ENCODE results near the gene MSH3. TPM values are rescaled to one million over a fixed set of nuclear protein-coding genes. Genes with fewer than 3 reads are reported as not detected.

The MSH3 gene
- total RNA-seq, 1 donor from 2014 or later, result 15.4 TPM

GRCh38 chr5:80756292-80756691 is 101.8 kb downstream of the MSH3 start:
- DNase-seq (ENCODE audit: low read depth) (no peak), FAIRE-seq (no peak)
- H3K27ac ChIP-seq (ENCODE audit: low read depth, low read length), result no peak overlapping the region
- no peaks in the 10 kb centered on the region for H3K4me1 ChIP-seq (ENCODE audit: insufficient read depth, low read length)
- Mint-ChIP-seq H3K27ac (ENCODE audit: unreplicated experiment) (no peak overlapping the region), H3K9me3 (ENCODE audit: unreplicated experiment) (no peaks in the 10 kb centered on the region), H3K36me3 (ENCODE audit: low read depth, unreplicated experiment) (peaks cover 9% of the 10 kb centered on the region), H3K27me3 (ENCODE audit: low read depth, unreplicated experiment) (no peaks in the 10 kb centered on the region), H3K4me3 (ENCODE audit: unreplicated experiment) (no peak overlapping the region), H3K4me1 (ENCODE audit: low read depth, unreplicated experiment) (peaks cover 23% of the 10 kb centered on the region)
- H3K79me2 ChIP-seq (ENCODE audit: insufficient read depth, low read length), result no peaks in the 10 kb centered on the region
- H3K9me3 ChIP-seq (ENCODE audit: insufficient read depth, low read depth, low read length), result no peaks in the 10 kb centered on the region
- H3K4me3 ChIP-seq (ENCODE audit: insufficient read depth, low read depth, low read length), result no peak overlapping the region
- H3K9ac ChIP-seq (ENCODE audit: low read length), result no peak overlapping the region
- TF ChIP-seq CTCF (IDR thresholded peaks at IDR 0.05; ENCODE audit: insufficient read depth, low read depth, low read length) (no peak), EZH2 (IDR thresholded peaks at IDR 0.05; ENCODE audit: insufficient read depth, low read length) (no peak)
- H3K36me3 ChIP-seq (ENCODE audit: insufficient read depth, low read length), result no peaks in the 10 kb centered on the region
- H3K27me3 ChIP-seq (ENCODE audit: insufficient read depth, low read length), result no peaks in the 10 kb centered on the region
- H2AFZ ChIP-seq (ENCODE audit: low read depth, low read length), result no peak overlapping the region
- no peak overlapping the region for H3K4me2 ChIP-seq (ENCODE audit: low read length)
- no peaks in the 10 kb centered on the region for H4K20me1 ChIP-seq (ENCODE audit: insufficient read depth, low read length)

GRCh38 chr5:80757290-80757689 is 102.8 kb downstream of the MSH3 start:
- no peak overlapping the region for H2AFZ ChIP-seq (ENCODE audit: low read depth, low read length)
- no peaks in the 10 kb centered on the region for H3K79me2 ChIP-seq (ENCODE audit: insufficient read depth, low read length)
- H3K36me3 ChIP-seq (ENCODE audit: insufficient read depth, low read length), result no peaks in the 10 kb centered on the region
- H3K27me3 Mint-ChIP-seq (ENCODE audit: low read depth, unreplicated experiment), result no peaks in the 10 kb centered on the region
- H4K20me1 ChIP-seq (ENCODE audit: insufficient read depth, low read length), result no peaks in the 10 kb centered on the region
- H3K4me1 Mint-ChIP-seq (ENCODE audit: low read depth, unreplicated experiment), result peaks cover 23% of the 10 kb centered on the region
- no peak overlapping the region for H3K9ac ChIP-seq (ENCODE audit: low read length)
- no peak overlapping the region for H3K27ac Mint-ChIP-seq (ENCODE audit: unreplicated experiment)
- H3K4me2 ChIP-seq (ENCODE audit: low read length), result no peak overlapping the region
- DNase-seq (ENCODE audit: low read depth), result no peak
- no peak overlapping the region for H3K27ac ChIP-seq (ENCODE audit: low read depth, low read length)
- no peaks in the 10 kb centered on the region for H3K9me3 Mint-ChIP-seq (ENCODE audit: unreplicated experiment)
- no peaks in the 10 kb centered on the region for H3K4me1 ChIP-seq (ENCODE audit: insufficient read depth, low read length)
- no peak overlapping the region for H3K4me3 ChIP-seq (ENCODE audit: insufficient read depth, low read depth, low read length)
- H3K9me3 ChIP-seq (ENCODE audit: insufficient read depth, low read depth, low read length), result no peaks in the 10 kb centered on the region
- H3K36me3 Mint-ChIP-seq (ENCODE audit: low read depth, unreplicated experiment), result peaks cover 7% of the 10 kb centered on the region
- TF ChIP-seq CTCF (IDR thresholded peaks at IDR 0.05; ENCODE audit: insufficient read depth, low read depth, low read length) (no peak), EZH2 (IDR thresholded peaks at IDR 0.05; ENCODE audit: insufficient read depth, low read length) (no peak)
- no peak overlapping the region for H3K4me3 Mint-ChIP-seq (ENCODE audit: unreplicated experiment)
- no peak for FAIRE-seq
- no peaks in the 10 kb centered on the region for H3K27me3 ChIP-seq (ENCODE audit: insufficient read depth, low read length)

GRCh38 chr5:80759866-80760577 is 105.6 kb downstream of the MSH3 start:
- H3K36me3 Mint-ChIP-seq (ENCODE audit: low read depth, unreplicated experiment), result peaks cover 4% of the 10 kb centered on the region
- H3K27me3 Mint-ChIP-seq (ENCODE audit: low read depth, unreplicated experiment), result no peaks in the 10 kb centered on the region
- H3K27ac Mint-ChIP-seq (ENCODE audit: unreplicated experiment), result no peak overlapping the region

More at GRCh38 chr5:80759866-80760577, 105.6 kb downstream of the MSH3 start:
- no peaks in the 10 kb centered on the region for H3K36me3 ChIP-seq (ENCODE audit: insufficient read depth, low read length)
- H3K9me3 ChIP-seq (ENCODE audit: insufficient read depth, low read depth, low read length), result no peaks in the 10 kb centered on the region
- H3K4me3 ChIP-seq (ENCODE audit: insufficient read depth, low read depth, low read length), result no peak overlapping the region
- Mint-ChIP-seq H3K4me3 (ENCODE audit: unreplicated experiment) (no peak overlapping the region), H3K4me1 (ENCODE audit: low read depth, unreplicated experiment) (peaks cover 23% of the 10 kb centered on the region), H3K9me3 (ENCODE audit: unreplicated experiment) (no peaks in the 10 kb centered on the region)
- H2AFZ ChIP-seq (ENCODE audit: low read depth, low read length), result no peak overlapping the region
- no peak overlapping the region for H3K9ac ChIP-seq (ENCODE audit: low read length)
- no peaks in the 10 kb centered on the region for H3K27me3 ChIP-seq (ENCODE audit: insufficient read depth, low read length)
- no peaks in the 10 kb centered on the region for H4K20me1 ChIP-seq (ENCODE audit: insufficient read depth, low read length)
- DNase-seq (ENCODE audit: low read depth), result no peak
- TF ChIP-seq EZH2 (IDR thresholded peaks at IDR 0.05; ENCODE audit: insufficient read depth, low read length), result no peak
- no peak for TF ChIP-seq CTCF (IDR thresholded peaks at IDR 0.05; ENCODE audit: insufficient read depth, low read depth, low read length)
- H3K27ac ChIP-seq (ENCODE audit: low read depth, low read length), result no peak overlapping the region
- no peaks in the 10 kb centered on the region for H3K79me2 ChIP-seq (ENCODE audit: insufficient read depth, low read length)
- H3K4me1 ChIP-seq (ENCODE audit: insufficient read depth, low read length), result no peaks in the 10 kb centered on the region
- FAIRE-seq, result peak; percentile 58
- H3K4me2 ChIP-seq (ENCODE audit: low read length), result no peak overlapping the region
